GM19328 (cell line): Measurements from ENCODE around the gene WFDC5.
"Not testable (repeated sequence)": the region's sequence is repeated elsewhere in the genome, so short reads cannot be mapped to it uniquely, and the experiment has no call there.

Experiments
- ATAC-seq: cut with Tn5 transposase; IDR thresholded peaks from one replicate; pipeline ENCODE4 v1.9.1; 2021; ENCODE audit warnings: mild to moderate bottlenecking, moderate library complexity; ENCODE audit not compliant: unreplicated experiment

Gene WFDC5

GRCh38 chr20:45114465-45115385, at the start of gene WFDC5:
WFDC5 (minus strand) TSS chr20:45115174; CDS start chr20:45115083, 91 bp downstream.
- ATAC-seq = no peak

- ATAC-seq = no peak
These were observed 48.3 kb upstream of the WFDC5 start for GRCh38 chr20:45163083-45163803.

- ATAC-seq = no peak
These were observed 43.0 kb upstream of the WFDC5 start for GRCh38 chr20:45157962-45158361.

- ATAC-seq = no peak
These were observed 41.7 kb upstream of the WFDC5 start for GRCh38 chr20:45156713-45157112.

GRCh38 chr20:45154794-45155193, 39.8 kb upstream of the WFDC5 start:
- not testable (repeated sequence) for ATAC-seq

- no peak for ATAC-seq
These were observed 39.2 kb upstream of the WFDC5 start for GRCh38 chr20:45154183-45154582.

- no peak for ATAC-seq
These were observed 38.8 kb upstream of the WFDC5 start for GRCh38 chr20:45153752-45154151.

- ATAC-seq = no peak
These were observed 38.2 kb upstream of the WFDC5 start for GRCh38 chr20:45153147-45153546.

GRCh38 chr20:45152405-45152804, 37.4 kb upstream of the WFDC5 start:
- ATAC-seq = no peak

GRCh38 chr20:45149062-45149461, 34.1 kb upstream of the WFDC5 start:
- no peak for ATAC-seq

GRCh38 chr20:45140836-45141235, 25.9 kb upstream of the WFDC5 start:
- no peak for ATAC-seq

- not testable (repeated sequence) for ATAC-seq
These were observed 24.9 kb upstream of the WFDC5 start for GRCh38 chr20:45139733-45140375.

GRCh38 chr20:45138561-45139300, 23.8 kb upstream of the WFDC5 start:
- ATAC-seq = no peak

- no peak for ATAC-seq
These were observed 21.9 kb upstream of the WFDC5 start for GRCh38 chr20:45136911-45137310.

- no peak for ATAC-seq
These were observed 13.1 kb upstream of the WFDC5 start for GRCh38 chr20:45128099-45128498.

- ATAC-seq = no peak
These were observed 9.4 kb upstream of the WFDC5 start, which contains the start of gene WFDC12 for GRCh38 chr20:45124365-45124764. WFDC12 (minus strand) TSS chr20:45124465; CDS start chr20:45124447, 18 bp downstream.

GRCh38 chr20:45121388-45121787, 6.4 kb upstream of the WFDC5 start:
- ATAC-seq = no peak

- no peak for ATAC-seq
These were observed 4.7 kb upstream of the WFDC5 start for GRCh38 chr20:45119556-45120266.

GRCh38 chr20:45118028-45118427, 3.1 kb upstream of the WFDC5 start:
- no peak for ATAC-seq

- ATAC-seq = no peak
These were observed 2.6 kb upstream of the WFDC5 start for GRCh38 chr20:45117581-45117980.
